Measurements from ENCODE around the gene KHK. TPM values are rescaled to one million over a fixed set of nuclear protein-coding genes. Genes with fewer than 3 reads are reported as not detected.

KHK gene
- total and polyA plus RNA-seq, 2 of the 8 experiments (the other 6 are each of a cell fraction or from before 2014, with no cell fraction given): 11.0 to 17.7 TPM

GRCh38 chr2:27148801-27149439 lies 62.3 kb downstream of the KHK start, which contains the start of gene TCF23:
TCF23 (plus strand) TSS chr2:27149004; CDS start chr2:27149134, 130 bp downstream.
- no peak within 1 kb of the TSS for H4K5ac ChIP-seq (ENCODE audit: insufficient read length, low read depth, low read length)
- no peak within 1 kb of the TSS for H3K27ac ChIP-seq (ENCODE audit: low read depth, low read length)
- no peak within 1 kb of the TSS for H3K9ac ChIP-seq (replicated peaks in 1 of 4; ENCODE audit: extremely low read depth in 1 of 4, low read depth in 3 of 4, low read length in 3 of 4)
- H3K14ac ChIP-seq (ENCODE audit: insufficient read length): no peak within 1 kb of the TSS
- no peaks in the 10 kb centered on the region for H3K36me3 ChIP-seq (ENCODE audit: control insufficient read depth in 2 of 4, insufficient read depth in 4 of 4, low read length in 3 of 4)
- ChIA-PET POLR2A (ENCODE audit: partially characterized antibody) (interaction anchor here (0.5 to 1.7 kb wide), 6 partner anchors 10 to 68 kb away, joined by 3 to 5 read pairs (median 4); partner anchors contain the start of genes PREB and PRR30), CTCF (ENCODE audit: partially characterized antibody) (interaction anchor here (1.0 to 5.6 kb wide), 5 partner anchors 17 to 131 kb away, joined by 3 to 27 read pairs (median 7); no protein-coding TSS in a partner anchor)
- H3K18ac ChIP-seq (ENCODE audit: extremely low read depth, low read length): no peak within 1 kb of the TSS
- H3K4ac ChIP-seq (replicated peaks; ENCODE audit: insufficient read length, low read depth, low read length): peak within 1 kb of the TSS; percentile 69
- no peaks in the 10 kb centered on the region for H3K79me2 ChIP-seq (ENCODE audit: control insufficient read depth in 1 of 2, insufficient read depth in 2 of 2, low read length in 2 of 2)
- H2BK15ac ChIP-seq (ENCODE audit: low read length): no peak within 1 kb of the TSS
- no peak within 1 kb of the TSS for H3K23ac ChIP-seq (ENCODE audit: insufficient read length)
- H3K4me1 ChIP-seq (replicated peaks in 1 of 4; ENCODE audit: control insufficient read depth in 3 of 4, insufficient read depth in 4 of 4, low read length in 3 of 4): no peaks in the 10 kb centered on the region; a peak in 1 of 7 replicates
- H2AFZ ChIP-seq (ENCODE audit: low read length): 0 out of 2 replicates have a peak within 1 kb of the TSS, but pooled peaks have one; percentile 2
- TF ChIP-seq HDAC6 (IDR thresholded peaks at IDR 0.05; ENCODE audit: low read depth, low read length) (no peak), SIN3A (conservative IDR thresholded peaks at IDR 0.05 in 1 of 2, IDR thresholded peaks at IDR 0.05 in 1 of 2; ENCODE audit: low read depth in 1 of 2, low read length in 2 of 2) (no peak), TCF12 (IDR thresholded peaks at IDR 0.05; ENCODE audit: low read depth, low read length) (no peak), CTCF (IDR thresholded peaks at IDR 0.05; ENCODE audit: control extremely low read depth in 1 of 3, insufficient read depth in 1 of 3, low read depth in 1 of 3, low read length in 3 of 3) (no peak), SP1 (IDR thresholded peaks at IDR 0.05; ENCODE audit: low read depth, low read length) (no peak), RNF2 (IDR thresholded peaks at IDR 0.05; ENCODE audit: borderline replicate concordance, low read depth, low read length, missing control alignments, poor library complexity, severe bottlenecking) (no peak), POU5F1 (IDR thresholded peaks at IDR 0.05; ENCODE audit: low read depth, low read length) (no peak)
- no peaks in the 10 kb centered on the region for H3K27me3 ChIP-seq (replicated peaks in 1 of 4; ENCODE audit: control insufficient read depth in 3 of 4, extremely low read depth in 1 of 4, insufficient read depth in 3 of 4, low read length in 3 of 4)
- no peak within 1 kb of the TSS for H2BK120ac ChIP-seq (replicated peaks; ENCODE audit: low read depth, low read length)
- DNase-seq (ENCODE audit: low read depth in 1 of 2, low spot score in 2 of 2) (no peak), FAIRE-seq (no peak)
- 92% methylated on average over 12 of the region's 12 CpGs; no CpG with 5 or more reads in 1 of the 2 experiments for WGBS, 2 experiments (ENCODE audit: extremely low coverage in 1 of 2, insufficient coverage in 1 of 2, insufficient read length in 1 of 2, insufficient replicate concordance in 2 of 2, low coverage in 1 of 2, low lambda C conversion rate in 2 of 2, missing lambda C conversion rate in 1 of 2)
- H3K4me3 ChIP-seq (ENCODE audit: extremely low read depth in 1 of 4, insufficient read depth in 2 of 4, low read depth in 3 of 4, low read length in 4 of 4): no peak within 1 kb of the TSS
- peak within 1 kb of the TSS; percentile 25; the same call in 1 of the 2 replicates for H4K8ac ChIP-seq (ENCODE audit: extremely low read depth, insufficient read depth, low read length)
- no peaks in the 10 kb centered on the region for H3K23me2 ChIP-seq (ENCODE audit: low read depth, low read length)
- no peaks in the 10 kb centered on the region for H3K79me1 ChIP-seq (ENCODE audit: low read depth, low read length)
- no peak within 1 kb of the TSS for H2BK5ac ChIP-seq (ENCODE audit: low read depth, low read length)
- no peaks in the 10 kb centered on the region for H3K9me3 ChIP-seq (ENCODE audit: insufficient read depth in 2 of 2, low read depth in 1 of 2, low read length in 1 of 2)
- H2BK12ac ChIP-seq (ENCODE audit: low read depth, low read length): peak within 1 kb of the TSS; percentile 27; the same call in 1 of the 2 replicates
- H2AK5ac ChIP-seq (ENCODE audit: low read depth, low read length): no peak within 1 kb of the TSS
- H4K91ac ChIP-seq (replicated peaks; ENCODE audit: insufficient read length, low read length): no peak within 1 kb of the TSS
- H2BK20ac ChIP-seq (ENCODE audit: low read length): no peak within 1 kb of the TSS
- no peak within 1 kb of the TSS for H3K56ac ChIP-seq (replicated peaks; ENCODE audit: insufficient read length, low read depth, low read length)
- no peaks in the 10 kb centered on the region for H4K20me1 ChIP-seq (replicated peaks in 1 of 2; ENCODE audit: control insufficient read depth in 1 of 2, insufficient read depth in 2 of 2, low read length in 2 of 2)
- no peak within 1 kb of the TSS for H3K4me2 ChIP-seq (ENCODE audit: insufficient read depth in 1 of 2, low read depth in 2 of 2, low read length in 2 of 2)
